ENCODE results near the gene STH. TPM values are rescaled to one million over a fixed set of nuclear protein-coding genes. Genes with fewer than 3 reads are reported as not detected.

The STH gene
- total and polyA plus RNA-seq, 2 of the 4 experiments (the other 2 are of a cell fraction) = not detected

GRCh38 chr17:45993962-45994627 lies 5.0 kb upstream of the STH start:
- Histone ChIP-seq H3K4me1 (ENCODE audit: control insufficient read depth, insufficient read depth, low read length) (peaks cover 2% of the 10 kb centered on the region; the same call in 1 of the 2 replicates), H3K79me1 (ENCODE audit: low read depth in 1 of 2, low read length in 2 of 2) (no peaks in the 10 kb centered on the region), H4K91ac (ENCODE audit: insufficient read depth, low read depth, low read length) (no peak overlapping the region), H4K5ac (ENCODE audit: low read depth, low read length) (no peak overlapping the region), H2AK9ac (replicated peaks; ENCODE audit: low read depth, low read length, poor library complexity) (no peak overlapping the region), H2BK120ac (ENCODE audit: low read depth, low read length) (no peak overlapping the region), H2BK15ac (ENCODE audit: low read depth, low read length) (no peak overlapping the region), H3K9ac (ENCODE audit: low read depth, low read length) (no peak overlapping the region), H3K27me3 (ENCODE audit: control insufficient read depth, insufficient read depth, low read length) (peaks cover 10% of the 10 kb centered on the region; the same call in 1 of the 2 replicates), H2AK5ac (ENCODE audit: low read depth, low read length) (no peak overlapping the region), H3K23ac (ENCODE audit: low read depth, low read length) (no peak overlapping the region), H3K4me3 (ENCODE audit: insufficient read depth, low read depth, low read length) (no peak overlapping the region), H3K18ac (ENCODE audit: low read depth, low read length) (no peak overlapping the region), H4K8ac (ENCODE audit: low read depth in 2 of 2, low read length in 2 of 2) (no peak overlapping the region), H3K56ac (ENCODE audit: extremely low read depth, insufficient read depth, low read length) (no peak overlapping the region), H4K20me1 (ENCODE audit: insufficient read depth, low read length) (no peaks in the 10 kb centered on the region), H2BK5ac (ENCODE audit: low read depth, low read length, poor library complexity, severe bottlenecking) (no peak overlapping the region), H3K14ac (replicated peaks; ENCODE audit: low read depth, low read length) (no peak overlapping the region), H3K4ac (ENCODE audit: low read depth, low read length) (no peak overlapping the region), H3K9me3 (ENCODE audit: control insufficient read depth, insufficient read depth, low read length) (peaks cover 2% of the 10 kb centered on the region; the same call in 1 of the 2 replicates), H2BK20ac (ENCODE audit: low read depth, low read length) (no peak overlapping the region), H3K4me2 (ENCODE audit: low read depth, low read length) (no peak overlapping the region), H2AFZ (replicated peaks; ENCODE audit: low read length, poor library complexity) (no peak overlapping the region), H3K36me3 (ENCODE audit: control insufficient read depth, insufficient read depth, low read length) (no peaks in the 10 kb centered on the region), H3K9me1 (ENCODE audit: insufficient read depth, low read length) (peaks cover 3% of the 10 kb centered on the region; the same call in 1 of the 2 replicates), H3K27ac (ENCODE audit: insufficient read depth, low read length) (no peak overlapping the region)
- intact Hi-C loops (cut with micrococcal nuclease) = no loop called here
- in situ Hi-C loops (cut with MboI; ENCODE audit: low sequenced_read_pairs) = no loop called here
- WGBS, 2 experiments (ENCODE audit: extremely low coverage in 2 of 2, insufficient read length in 1 of 2) = 80% methylated on average over 1 of the region's 16 CpGs; no CpG with 5 or more reads in 1 of the 2 experiments
- TF ChIP-seq RAD21 (IDR thresholded peaks at IDR 0.05; ENCODE audit: low read length) (no peak), POLR2A (IDR thresholded peaks at IDR 0.05; ENCODE audit: low read depth, low read length) (no peak), CTCF (conservative IDR thresholded peaks at IDR 0.05; ENCODE audit: low read depth, low read length) (no peak), SMC3 (IDR thresholded peaks at IDR 0.05; ENCODE audit: low read depth, low read length) (no peak), RCOR1 (IDR thresholded peaks at IDR 0.05; ENCODE audit: insufficient replicate concordance, low read length) (no peak), MAZ (IDR thresholded peaks at IDR 0.05; ENCODE audit: borderline replicate concordance, low read depth, low read length) (no peak), BHLHE40 (IDR thresholded peaks at IDR 0.05; ENCODE audit: low read depth, low read length) (no peak), RFX5 (IDR thresholded peaks at IDR 0.05; ENCODE audit: low read depth, low read length) (no peak), CHD1 (IDR thresholded peaks at IDR 0.05; ENCODE audit: low read depth, low read length) (no peak), CEBPB (IDR thresholded peaks at IDR 0.05; ENCODE audit: low read depth, low read length) (no peak), MAFK (IDR thresholded peaks at IDR 0.05; ENCODE audit: low read depth, low read length) (no peak), MXI1 (IDR thresholded peaks at IDR 0.05; ENCODE audit: borderline replicate concordance, low read depth, low read length) (no peak), ELK1 (IDR thresholded peaks at IDR 0.05; ENCODE audit: borderline replicate concordance, low read depth, low read length) (no peak), FOS (IDR thresholded peaks at IDR 0.05; ENCODE audit: low read depth, low read length) (no peak), NFE2L2 (IDR thresholded peaks at IDR 0.05; ENCODE audit: low read depth, low read length) (no peak)
- POLR2A ChIA-PET (ENCODE audit: unreplicated experiment) = no interaction called here
- ATAC-seq (ENCODE audit: low read depth) = no peak
- no TSS peak for BruUV-seq (replicated peaks)
- no peak for DNase-seq
- CTCF ChIA-PET = no interaction called here
- dilution Hi-C loops (cut with HindIII; ENCODE audit: low sequenced_read_pairs, unreplicated experiment) = no loop called here

All from IMR-90 (cell line).